Endodermal cell (in vitro differentiated cells): ENCODE results near the gene DDX31. TPM values are rescaled to one million over a fixed set of nuclear protein-coding genes. Genes with fewer than 3 reads are reported as not detected.

ENCODE experiments used
- DNase-seq: peaks from one replicate; pipeline ENCODE4 v3.0.0-alpha.2; 2017
- H3K27ac ChIP-seq: 2 replicates; pipeline ENCODE4 v1.5.1; 2013; ENCODE audit warnings: mild to moderate bottlenecking, low read depth, low read length, moderate library complexity
- H3K27me3 ChIP-seq: 2 replicates; pipeline ENCODE4 v1.6.1; 2013; ENCODE audit warnings: mild to moderate bottlenecking, low read length, moderate library complexity; ENCODE audit not compliant: insufficient read depth, control insufficient read depth, poor library complexity, severe bottlenecking
- H3K36me3 ChIP-seq: 2 replicates; pipeline ENCODE4 v1.7.0; 2013; ENCODE audit warnings: mild to moderate bottlenecking, low read length, moderate library complexity; ENCODE audit not compliant: control insufficient read depth, insufficient read depth
- H3K4me1 ChIP-seq: one replicate; pipeline ENCODE4 v1.7.0; 2013; ENCODE audit warnings: low read length; ENCODE audit not compliant: control insufficient read depth, insufficient read depth
- H3K4me3 ChIP-seq: 2 replicates; pipeline ENCODE4 v1.5.1; 2013; ENCODE audit warnings: mild to moderate bottlenecking, low read length, moderate library complexity
- H3K9ac ChIP-seq: 2 replicates; pipeline ENCODE4 v1.6.1; 2013; ENCODE audit warnings: mild to moderate bottlenecking, low read length, moderate library complexity; ENCODE audit not compliant: poor library complexity, severe bottlenecking; ENCODE audit errors: extremely low read depth
- H3K9me3 ChIP-seq: 2 replicates; pipeline ENCODE4 v1.6.1; 2013; ENCODE audit warnings: mild to moderate bottlenecking, low read length, moderate library complexity; ENCODE audit not compliant: control insufficient read depth
- H3K27ac Mint-ChIP-seq: 2 replicates; pipeline ENCODE4 v1.8.0; 2020; ENCODE audit warnings: mixed read lengths
- H3K27me3 Mint-ChIP-seq: 2 replicates; pipeline ENCODE4 v1.8.0; 2021; ENCODE audit warnings: mild to moderate bottlenecking, mixed read lengths; ENCODE audit not compliant: insufficient read depth
- H3K36me3 Mint-ChIP-seq: 2 replicates; pipeline ENCODE4 v1.8.0; 2020; ENCODE audit warnings: low read depth, mixed read lengths
- H3K4me1 Mint-ChIP-seq: 2 replicates; pipeline ENCODE4 v1.8.0; 2020; ENCODE audit warnings: mixed read lengths
- H3K4me3 Mint-ChIP-seq: 2 replicates; pipeline ENCODE4 v1.8.0; 2020; ENCODE audit warnings: mild to moderate bottlenecking, moderate library complexity, mixed read lengths
- H3K9me3 Mint-ChIP-seq: 2 replicates; pipeline ENCODE4 v1.8.0; 2020; ENCODE audit warnings: mild to moderate bottlenecking, mixed read lengths
- CTCF ChIP-seq: fragments of 200-600 bp; sonication (generic); conservative IDR thresholded peaks from 2 replicates; pipeline ENCODE4 v1.5.0; 2021; ENCODE audit warnings: antibody characterized with exemption, mild to moderate bottlenecking
- WGBS, 2 experiments: methylation state at CpG; one replicate each; pipeline versions ENCODE4 v1.1.5 to v1.1.7; 2013; ENCODE audit warnings: missing lambda C conversion rate in 2 of 2, mixed read lengths in 1 of 2; ENCODE audit not compliant: insufficient coverage in 1 of 2, insufficient read length in 1 of 2; 5-methylcytosine and 5-hydroxymethylcytosine counted together
- total RNA-seq, 2 donors: library from RNA; stranded (reverse); fragmentation: NEBNext Ultra II Directional in 1 of 2; extraction: Animal tissue kit (Norgen Biotek cat#: 25700) in 1 of 2; gene quantifications; 2 replicates in 1 of 2; 3 replicates in 1 of 2; pipeline ENCODE4 v1.2.1, GENCODE V29; 2021

DDX31 gene
- total RNA-seq, 2 donors from 2014 or later: 29.1 to 30.5 TPM

GRCh38 chr9:132637801-132638200 lies 32.0 kb downstream of the DDX31 start:
- no peaks in the 10 kb centered on the region for H3K27me3 ChIP-seq
- peaks cover 7% of the 10 kb centered on the region for H3K4me1 ChIP-seq
- Mint-ChIP-seq H3K27me3 (no peaks in the 10 kb centered on the region), H3K4me3 (no peak overlapping the region), H3K4me1 (peaks cover 20% of the 10 kb centered on the region), H3K9me3 (no peaks in the 10 kb centered on the region), H3K27ac (no peak overlapping the region), H3K36me3 (peaks cover 77% of the 10 kb centered on the region)
- no peaks in the 10 kb centered on the region for H3K9me3 ChIP-seq
- TF ChIP-seq CTCF: no peak
- no peak overlapping the region for H3K27ac ChIP-seq
- DNase-seq: no peak
- no peak overlapping the region for H3K9ac ChIP-seq
- peaks cover 95% of the 10 kb centered on the region for H3K36me3 ChIP-seq
- 95 to 99% methylated on average over 12 of the region's 12 CpGs for WGBS, 2 experiments
- no peak overlapping the region for H3K4me3 ChIP-seq

GRCh38 chr9:132637351-132637750 lies 32.4 kb downstream of the DDX31 start:
- TF ChIP-seq CTCF: no peak
- no peak overlapping the region for H3K4me3 Mint-ChIP-seq
- no peaks in the 10 kb centered on the region for H3K27me3 Mint-ChIP-seq
- H3K36me3 Mint-ChIP-seq: peaks cover 73% of the 10 kb centered on the region
- peaks cover 7% of the 10 kb centered on the region for H3K4me1 ChIP-seq
- no peak overlapping the region for H3K4me3 ChIP-seq
- H3K27ac ChIP-seq: no peak overlapping the region
- H3K4me1 Mint-ChIP-seq: peaks cover 24% of the 10 kb centered on the region
- H3K36me3 ChIP-seq: peaks cover 90% of the 10 kb centered on the region
- no peak overlapping the region for H3K27ac Mint-ChIP-seq
- no peaks in the 10 kb centered on the region for H3K9me3 Mint-ChIP-seq
- H3K27me3 ChIP-seq: no peaks in the 10 kb centered on the region
- DNase-seq: no peak
- H3K9me3 ChIP-seq: no peaks in the 10 kb centered on the region
- H3K9ac ChIP-seq: no peak overlapping the region
- 92% methylated on average over 8 to 12 of the region's 12 CpGs for WGBS, 2 experiments

GRCh38 chr9:132634327-132634726 lies 35.5 kb downstream of the DDX31 start:
- no peak overlapping the region for H3K4me3 ChIP-seq
- H3K4me1 Mint-ChIP-seq: peaks cover 40% of the 10 kb centered on the region
- peaks cover 7% of the 10 kb centered on the region for H3K4me1 ChIP-seq
- H3K27me3 Mint-ChIP-seq: no peaks in the 10 kb centered on the region
- no peak overlapping the region for H3K27ac ChIP-seq
- H3K36me3 ChIP-seq: peaks cover 87% of the 10 kb centered on the region
- peaks cover 69% of the 10 kb centered on the region for H3K36me3 Mint-ChIP-seq
- no peaks in the 10 kb centered on the region for H3K9me3 Mint-ChIP-seq
- no peak overlapping the region for H3K4me3 Mint-ChIP-seq
- no peaks in the 10 kb centered on the region for H3K27me3 ChIP-seq
- no peak for DNase-seq
- H3K9ac ChIP-seq: no peak overlapping the region
- no peak overlapping the region for H3K27ac Mint-ChIP-seq
- 93 to 97% methylated on average over 3 of the region's 3 CpGs for WGBS, 2 experiments
- no peak for TF ChIP-seq CTCF
- no peaks in the 10 kb centered on the region for H3K9me3 ChIP-seq
